Measurements from ENCODE around the gene SMOC1.

Gene SMOC1

DNA sequence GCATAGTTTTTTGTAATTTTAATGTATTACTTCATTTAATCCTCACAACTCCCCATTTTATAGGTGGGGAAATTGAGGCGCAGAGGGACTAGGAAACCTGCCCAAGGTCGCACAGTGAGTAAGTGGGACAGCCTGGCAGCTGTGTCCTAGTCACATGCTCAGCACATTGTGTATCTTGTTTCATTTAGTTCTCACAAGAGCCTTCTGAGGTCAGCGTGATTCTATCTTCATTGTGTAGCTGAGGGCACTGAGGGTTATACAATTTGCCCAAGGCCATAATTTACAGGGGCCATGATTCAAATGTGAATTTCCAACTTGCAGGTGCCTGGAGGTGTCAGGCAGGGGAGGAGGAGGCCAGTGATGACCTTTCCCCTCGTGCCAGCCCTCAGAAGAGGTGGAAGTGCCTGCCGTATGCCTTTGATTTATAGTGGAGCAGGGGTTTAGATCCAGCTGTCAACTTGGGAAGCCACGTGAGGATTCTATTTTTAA, 30.3 kb upstream of the SMOC1 start:
- no peaks in the 10 kb centered on the region for H3K9me3 ChIP-seq (ENCODE audit: control insufficient read depth in 5 of 5, low read length in 5 of 5)
- no peak overlapping the region for H3K4me3 ChIP-seq (ENCODE audit: low read depth in 1 of 5, low read length in 5 of 5)
- H3K9ac ChIP-seq (ENCODE audit: low read length in 5 of 5), result no peak overlapping the region
- no peak overlapping the region for H3K27ac ChIP-seq (ENCODE audit: low read depth, low read length)
- H3K27me3 ChIP-seq (ENCODE audit: control insufficient read depth in 5 of 5, insufficient read depth in 4 of 5, low read length in 5 of 5), result peaks cover 8 to 16% (median 10%) of the 10 kb centered on the region in 5 donors
- peaks cover 0 to 2% (median 0%) of the 10 kb centered on the region in 5 donors for H3K4me1 ChIP-seq (ENCODE audit: control insufficient read depth in 5 of 5, insufficient read depth in 5 of 5, low read length in 5 of 5)
- no peaks in the 10 kb centered on the region for H3K36me3 ChIP-seq (ENCODE audit: control insufficient read depth in 5 of 5, insufficient read depth in 5 of 5, low read length in 5 of 5)

DNA sequence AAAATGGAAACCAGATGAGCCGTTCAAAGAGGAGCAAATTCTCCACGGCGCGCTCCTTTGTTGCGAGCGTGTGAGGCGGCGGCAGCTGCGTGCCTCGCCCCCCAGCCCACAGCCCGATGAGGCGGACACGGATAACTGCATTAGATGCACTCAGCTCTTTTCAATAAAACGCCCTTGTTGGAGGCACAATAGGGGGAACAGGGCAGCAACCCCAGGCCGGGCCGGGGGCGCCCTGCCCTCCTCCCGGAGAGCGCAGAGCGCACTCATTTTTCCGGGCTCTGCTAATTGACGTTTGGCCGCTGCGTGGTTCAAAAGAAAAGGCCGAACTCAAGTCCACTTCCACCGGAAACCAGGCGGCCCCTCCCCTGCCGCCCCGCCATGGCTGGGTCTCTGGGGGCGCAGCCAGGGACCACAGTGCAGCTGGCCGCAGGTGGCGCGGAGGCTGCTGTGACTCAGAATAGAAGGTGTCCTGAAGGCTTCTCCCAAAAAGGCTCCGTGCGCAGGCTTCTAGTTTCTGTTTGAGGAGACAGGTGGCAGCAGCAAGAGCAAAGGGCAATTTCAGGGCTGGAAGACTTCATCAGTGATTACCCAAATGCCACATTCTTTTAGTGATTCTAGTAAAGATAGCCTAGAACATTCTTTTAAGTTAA, 29.0 kb upstream of the SMOC1 start:
- H3K36me3 ChIP-seq (ENCODE audit: control insufficient read depth in 5 of 5, insufficient read depth in 5 of 5, low read length in 5 of 5), result no peaks in the 10 kb centered on the region
- H3K4me3 ChIP-seq (ENCODE audit: low read depth in 1 of 5, low read length in 5 of 5), result no peak overlapping the region
- H3K9ac ChIP-seq (ENCODE audit: low read length in 5 of 5), result no peak overlapping the region
- H3K4me1 ChIP-seq (ENCODE audit: control insufficient read depth in 5 of 5, insufficient read depth in 5 of 5, low read length in 5 of 5), result peaks cover 0 to 2% (median 0%) of the 10 kb centered on the region in 5 donors
- peaks cover 7 to 16% (median 10%) of the 10 kb centered on the region in 5 donors for H3K27me3 ChIP-seq (ENCODE audit: control insufficient read depth in 5 of 5, insufficient read depth in 4 of 5, low read length in 5 of 5)
- H3K9me3 ChIP-seq (ENCODE audit: control insufficient read depth in 5 of 5, low read length in 5 of 5), result no peaks in the 10 kb centered on the region
- H3K27ac ChIP-seq (ENCODE audit: low read depth, low read length), result no peak overlapping the region

DNA sequence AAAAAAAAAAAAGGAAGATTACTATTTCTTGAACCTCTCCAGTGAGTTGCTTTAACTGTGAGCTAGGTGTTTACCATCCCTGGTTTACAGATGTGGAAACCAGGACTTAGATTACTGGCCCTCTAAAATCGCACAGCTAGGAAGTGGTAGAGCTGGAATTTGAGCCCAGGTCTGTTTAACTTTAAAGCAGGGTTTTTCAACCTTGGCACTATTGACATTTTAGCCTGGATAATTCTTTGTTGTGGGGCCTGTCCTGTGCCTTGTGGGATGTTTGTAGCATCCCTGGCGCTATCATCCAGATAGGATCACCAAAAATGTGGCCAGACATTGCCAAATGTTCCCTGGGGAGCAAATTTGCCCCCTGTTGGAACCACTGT, 28.5 kb upstream of the SMOC1 start:
- Histone ChIP-seq H3K4me3 (ENCODE audit: low read depth in 1 of 5, low read length in 5 of 5) (no peak overlapping the region), H3K9me3 (ENCODE audit: control insufficient read depth in 5 of 5, low read length in 5 of 5) (no peaks in the 10 kb centered on the region), H3K27me3 (ENCODE audit: control insufficient read depth in 5 of 5, insufficient read depth in 4 of 5, low read length in 5 of 5) (peaks cover 7 to 19% (median 10%) of the 10 kb centered on the region in 5 donors), H3K9ac (ENCODE audit: low read length in 5 of 5) (no peak overlapping the region), H3K36me3 (ENCODE audit: control insufficient read depth in 5 of 5, insufficient read depth in 5 of 5, low read length in 5 of 5) (no peaks in the 10 kb centered on the region), H3K27ac (ENCODE audit: low read depth, low read length) (no peak overlapping the region), H3K4me1 (ENCODE audit: control insufficient read depth in 5 of 5, insufficient read depth in 5 of 5, low read length in 5 of 5) (peaks cover 0 to 2% (median 0%) of the 10 kb centered on the region in 5 donors)

- H3K4me3 ChIP-seq (ENCODE audit: low read depth in 1 of 5, low read length in 5 of 5), result no peak overlapping the region
- peaks cover 0 to 2% (median 0%) of the 10 kb centered on the region in 5 donors for H3K4me1 ChIP-seq (ENCODE audit: control insufficient read depth in 5 of 5, insufficient read depth in 5 of 5, low read length in 5 of 5)
- H3K9ac ChIP-seq (ENCODE audit: low read length in 5 of 5), result no peak overlapping the region
- H3K36me3 ChIP-seq (ENCODE audit: control insufficient read depth in 5 of 5, insufficient read depth in 5 of 5, low read length in 5 of 5), result no peaks in the 10 kb centered on the region
- H3K9me3 ChIP-seq (ENCODE audit: control insufficient read depth in 5 of 5, low read length in 5 of 5), result no peaks in the 10 kb centered on the region
- H3K27me3 ChIP-seq (ENCODE audit: control insufficient read depth in 5 of 5, insufficient read depth in 4 of 5, low read length in 5 of 5), result peaks cover 7 to 22% (median 10%) of the 10 kb centered on the region in 5 donors
- no peak overlapping the region for H3K27ac ChIP-seq (ENCODE audit: low read depth, low read length)
Measured at GRCh38 chr14:69852531-69853321, 26.5 kb upstream of the SMOC1 start.

DNA sequence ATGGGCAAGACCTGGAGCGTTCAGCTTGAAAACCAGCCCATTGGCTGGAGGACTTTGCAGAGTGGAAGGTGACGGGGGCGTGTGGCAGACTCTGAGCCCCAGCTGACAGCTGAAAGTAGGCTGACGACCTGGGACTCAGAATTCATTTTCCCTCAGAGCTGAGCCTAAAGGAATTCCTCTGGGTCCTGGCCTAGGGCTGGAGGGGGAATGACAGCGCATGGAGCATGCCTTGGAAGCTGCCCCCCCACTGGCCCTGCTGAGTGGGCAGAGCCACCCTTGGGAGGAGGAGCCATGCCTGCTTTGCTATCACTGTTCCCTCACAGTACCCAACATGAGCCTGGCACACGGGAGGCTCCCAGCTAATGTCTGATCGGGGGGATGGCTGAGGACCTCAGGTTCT, 25.4 kb upstream of the SMOC1 start:
- H3K27ac ChIP-seq (ENCODE audit: low read depth, low read length), result no peak overlapping the region
- no peak overlapping the region for H3K4me3 ChIP-seq (ENCODE audit: low read depth in 1 of 5, low read length in 5 of 5)
- H3K9me3 ChIP-seq (ENCODE audit: control insufficient read depth in 5 of 5, low read length in 5 of 5), result no peaks in the 10 kb centered on the region
- H3K36me3 ChIP-seq (ENCODE audit: control insufficient read depth in 5 of 5, insufficient read depth in 5 of 5, low read length in 5 of 5), result no peaks in the 10 kb centered on the region
- no peaks in the 10 kb centered on the region for H3K4me1 ChIP-seq (ENCODE audit: control insufficient read depth in 5 of 5, insufficient read depth in 5 of 5, low read length in 5 of 5)
- no peak overlapping the region for H3K9ac ChIP-seq (ENCODE audit: low read length in 5 of 5)
- H3K27me3 ChIP-seq (ENCODE audit: control insufficient read depth in 5 of 5, insufficient read depth in 4 of 5, low read length in 5 of 5), result peaks cover 3 to 20% (median 9%) of the 10 kb centered on the region in 5 donors

DNA sequence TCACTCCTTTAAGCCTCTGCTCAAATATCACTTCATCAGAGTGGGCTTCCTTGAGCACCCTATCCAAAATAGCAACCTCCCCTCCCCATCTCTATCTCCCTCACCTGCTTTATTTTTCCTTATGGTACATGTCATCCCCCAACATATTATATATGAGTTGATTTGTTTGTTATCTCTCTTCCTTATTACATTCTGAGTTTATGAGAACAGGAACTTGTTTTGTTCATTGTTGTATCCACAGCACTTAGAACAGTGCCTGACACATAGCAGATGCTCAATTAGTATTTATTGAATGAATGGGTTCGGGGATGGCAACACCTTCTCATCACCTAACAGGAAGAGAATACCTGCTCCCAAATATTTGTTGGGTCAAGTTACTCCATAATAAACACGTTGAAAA, 24.6 kb upstream of the SMOC1 start:
- H3K27me3 ChIP-seq (ENCODE audit: control insufficient read depth in 5 of 5, insufficient read depth in 4 of 5, low read length in 5 of 5), result peaks cover 1 to 24% (median 10%) of the 10 kb centered on the region in 5 donors

DNA sequence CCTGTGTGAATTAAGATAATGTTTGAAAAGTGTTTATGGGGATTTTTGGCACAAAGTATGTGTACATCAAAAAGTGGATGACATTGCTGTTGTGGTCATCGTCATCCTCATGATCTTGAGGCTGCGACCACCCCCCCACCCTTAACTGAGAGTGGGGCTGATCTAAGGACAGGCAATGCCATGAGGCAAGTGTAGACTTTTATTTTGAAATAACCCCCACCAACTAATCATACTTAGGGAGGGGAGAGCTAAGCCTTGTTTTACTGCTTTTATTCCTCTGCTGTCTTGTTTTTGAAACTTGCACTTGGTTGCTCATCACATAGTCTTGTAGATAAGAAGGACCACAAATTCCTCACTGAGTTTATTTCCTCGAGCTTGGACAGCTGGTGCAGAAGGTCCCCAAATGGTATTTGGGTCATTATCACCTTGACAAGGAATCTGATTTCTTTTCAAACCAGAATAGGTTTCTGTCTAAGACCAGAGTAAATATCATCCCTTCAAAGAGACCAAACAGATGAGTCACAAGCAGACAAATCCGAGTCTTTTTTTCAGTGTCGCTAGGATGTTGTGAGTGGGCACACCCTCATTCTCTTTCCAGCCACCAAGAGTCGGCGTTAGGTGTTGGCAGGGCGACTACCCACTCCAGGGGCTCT, 23.9 kb upstream of the SMOC1 start:
- Histone ChIP-seq H3K27ac (ENCODE audit: low read depth, low read length) (no peak overlapping the region), H3K4me1 (ENCODE audit: control insufficient read depth in 5 of 5, insufficient read depth in 5 of 5, low read length in 5 of 5) (no peaks in the 10 kb centered on the region), H3K9ac (ENCODE audit: low read length in 5 of 5) (no peak overlapping the region), H3K27me3 (ENCODE audit: control insufficient read depth in 5 of 5, insufficient read depth in 4 of 5, low read length in 5 of 5) (peaks cover 0 to 21% (median 11%) of the 10 kb centered on the region in 5 donors), H3K36me3 (ENCODE audit: control insufficient read depth in 5 of 5, insufficient read depth in 5 of 5, low read length in 5 of 5) (no peaks in the 10 kb centered on the region), H3K4me3 (ENCODE audit: low read depth in 1 of 5, low read length in 5 of 5) (no peak overlapping the region), H3K9me3 (ENCODE audit: control insufficient read depth in 5 of 5, low read length in 5 of 5) (no peaks in the 10 kb centered on the region)

More for the DNA sequence above, 24.6 kb upstream of the SMOC1 start:
- Histone ChIP-seq H3K9me3 (ENCODE audit: control insufficient read depth in 5 of 5, low read length in 5 of 5) (no peaks in the 10 kb centered on the region), H3K4me3 (ENCODE audit: low read depth in 1 of 5, low read length in 5 of 5) (no peak overlapping the region), H3K36me3 (ENCODE audit: control insufficient read depth in 5 of 5, insufficient read depth in 5 of 5, low read length in 5 of 5) (no peaks in the 10 kb centered on the region), H3K27ac (ENCODE audit: low read depth, low read length) (no peak overlapping the region), H3K4me1 (ENCODE audit: control insufficient read depth in 5 of 5, insufficient read depth in 5 of 5, low read length in 5 of 5) (no peaks in the 10 kb centered on the region), H3K9ac (ENCODE audit: low read length in 5 of 5) (no peak overlapping the region)

DNA sequence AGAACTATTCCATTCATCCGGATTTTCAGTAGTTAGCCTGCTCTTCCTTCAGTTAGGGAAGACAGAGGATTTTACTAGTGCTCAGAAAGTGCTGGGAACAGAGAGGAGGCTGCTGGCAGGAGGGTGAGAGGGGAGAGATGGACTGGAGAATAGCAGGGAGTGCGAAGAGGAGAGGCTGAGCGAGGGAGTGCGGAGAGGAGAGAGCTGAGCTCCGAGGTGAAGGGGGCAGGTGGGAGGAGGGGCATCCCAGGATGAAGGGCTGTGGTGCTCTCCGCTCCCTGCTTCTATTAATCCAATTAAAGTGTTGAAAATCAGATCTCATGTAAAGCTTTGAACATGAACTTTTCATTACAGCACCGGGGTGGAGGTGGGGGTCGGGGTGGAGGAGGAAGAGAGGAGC, 20.4 kb upstream of the SMOC1 start:
- Histone ChIP-seq H3K4me1 (ENCODE audit: control insufficient read depth in 5 of 5, insufficient read depth in 5 of 5, low read length in 5 of 5) (peaks cover 0 to 8% (median 0%) of the 10 kb centered on the region in 5 donors), H3K27ac (ENCODE audit: low read depth, low read length) (no peak overlapping the region), H3K9me3 (ENCODE audit: control insufficient read depth in 5 of 5, low read length in 5 of 5) (no peaks in the 10 kb centered on the region), H3K9ac (ENCODE audit: low read length in 5 of 5) (no peak overlapping the region), H3K4me3 (ENCODE audit: low read depth in 1 of 5, low read length in 5 of 5) (no peak overlapping the region), H3K27me3 (ENCODE audit: control insufficient read depth in 5 of 5, insufficient read depth in 4 of 5, low read length in 5 of 5) (peaks cover 0 to 14% (median 7%) of the 10 kb centered on the region in 5 donors), H3K36me3 (ENCODE audit: control insufficient read depth in 5 of 5, insufficient read depth in 5 of 5, low read length in 5 of 5) (no peaks in the 10 kb centered on the region)

- Histone ChIP-seq H3K4me1 (ENCODE audit: control insufficient read depth in 5 of 5, insufficient read depth in 5 of 5, low read length in 5 of 5) (peaks cover 0 to 8% (median 0%) of the 10 kb centered on the region in 5 donors), H3K27ac (ENCODE audit: low read depth, low read length) (no peak overlapping the region), H3K9ac (ENCODE audit: low read length in 5 of 5) (no peak overlapping the region), H3K4me3 (ENCODE audit: low read depth in 1 of 5, low read length in 5 of 5) (no peak overlapping the region), H3K9me3 (ENCODE audit: control insufficient read depth in 5 of 5, low read length in 5 of 5) (peaks cover 0 to 4% (median 3%) of the 10 kb centered on the region in 5 donors), H3K36me3 (ENCODE audit: control insufficient read depth in 5 of 5, insufficient read depth in 5 of 5, low read length in 5 of 5) (no peaks in the 10 kb centered on the region), H3K27me3 (ENCODE audit: control insufficient read depth in 5 of 5, insufficient read depth in 4 of 5, low read length in 5 of 5) (peaks cover 0 to 12% (median 4%) of the 10 kb centered on the region in 5 donors)
Measured at GRCh38 chr14:69859591-69859990, 19.6 kb upstream of the SMOC1 start.

DNA sequence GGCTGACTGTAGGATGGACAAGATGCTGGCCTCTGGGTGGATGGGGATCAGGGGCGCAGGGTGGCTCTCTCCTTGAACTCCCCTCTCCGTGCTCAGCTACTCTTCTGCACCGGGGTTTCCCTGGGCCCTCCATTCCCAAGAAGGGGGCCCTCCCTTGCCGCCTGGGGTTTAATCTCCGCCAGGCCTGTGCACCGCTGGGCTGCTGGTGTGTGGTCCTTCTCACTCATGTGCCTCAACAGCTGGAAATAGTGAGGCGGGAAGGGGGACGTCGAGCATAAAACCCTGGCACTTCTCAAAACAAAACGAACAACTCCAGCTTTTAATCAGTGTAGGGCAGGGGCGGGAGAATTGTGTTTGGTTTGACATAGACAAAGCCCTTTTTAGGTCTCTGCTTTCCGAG, 19.0 kb upstream of the SMOC1 start:
- H3K27me3 ChIP-seq (ENCODE audit: control insufficient read depth in 5 of 5, insufficient read depth in 4 of 5, low read length in 5 of 5), result peaks cover 0 to 12% (median 4%) of the 10 kb centered on the region in 5 donors
- H3K9ac ChIP-seq (ENCODE audit: low read length in 5 of 5), result no peak overlapping the region
- H3K27ac ChIP-seq (ENCODE audit: low read depth, low read length), result no peak overlapping the region
- H3K9me3 ChIP-seq (ENCODE audit: control insufficient read depth in 5 of 5, low read length in 5 of 5), result peaks cover 0 to 9% (median 5%) of the 10 kb centered on the region in 5 donors
- H3K4me3 ChIP-seq (ENCODE audit: low read depth in 1 of 5, low read length in 5 of 5), result no peak overlapping the region
- no peaks in the 10 kb centered on the region for H3K36me3 ChIP-seq (ENCODE audit: control insufficient read depth in 5 of 5, insufficient read depth in 5 of 5, low read length in 5 of 5)
- H3K4me1 ChIP-seq (ENCODE audit: control insufficient read depth in 5 of 5, insufficient read depth in 5 of 5, low read length in 5 of 5), result peaks cover 0 to 8% (median 0%) of the 10 kb centered on the region in 5 donors
